ENCODE measurements around the gene EGR1.

DNA sequence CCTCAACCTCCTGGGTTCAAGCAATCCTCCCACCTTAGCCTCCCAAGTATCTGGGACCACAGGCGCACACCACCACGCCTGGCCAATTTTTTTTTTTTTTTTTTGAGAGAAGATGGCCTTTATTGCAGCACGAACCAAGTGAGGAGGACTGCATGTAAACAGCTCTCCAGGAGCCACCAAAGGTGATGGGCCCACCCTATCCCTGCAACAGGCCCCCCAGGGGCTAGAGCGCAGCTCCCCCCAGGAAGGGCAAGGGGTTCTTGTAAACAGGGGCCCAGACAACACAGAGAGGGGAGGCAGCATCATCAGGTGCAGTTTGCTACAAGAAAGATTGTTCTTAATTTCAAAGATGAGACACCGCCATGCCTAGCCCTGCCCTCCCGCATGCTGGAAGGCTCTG lies 12.6 kb upstream of the EGR1 start:
- TF ChIP-seq, protein P1, sequence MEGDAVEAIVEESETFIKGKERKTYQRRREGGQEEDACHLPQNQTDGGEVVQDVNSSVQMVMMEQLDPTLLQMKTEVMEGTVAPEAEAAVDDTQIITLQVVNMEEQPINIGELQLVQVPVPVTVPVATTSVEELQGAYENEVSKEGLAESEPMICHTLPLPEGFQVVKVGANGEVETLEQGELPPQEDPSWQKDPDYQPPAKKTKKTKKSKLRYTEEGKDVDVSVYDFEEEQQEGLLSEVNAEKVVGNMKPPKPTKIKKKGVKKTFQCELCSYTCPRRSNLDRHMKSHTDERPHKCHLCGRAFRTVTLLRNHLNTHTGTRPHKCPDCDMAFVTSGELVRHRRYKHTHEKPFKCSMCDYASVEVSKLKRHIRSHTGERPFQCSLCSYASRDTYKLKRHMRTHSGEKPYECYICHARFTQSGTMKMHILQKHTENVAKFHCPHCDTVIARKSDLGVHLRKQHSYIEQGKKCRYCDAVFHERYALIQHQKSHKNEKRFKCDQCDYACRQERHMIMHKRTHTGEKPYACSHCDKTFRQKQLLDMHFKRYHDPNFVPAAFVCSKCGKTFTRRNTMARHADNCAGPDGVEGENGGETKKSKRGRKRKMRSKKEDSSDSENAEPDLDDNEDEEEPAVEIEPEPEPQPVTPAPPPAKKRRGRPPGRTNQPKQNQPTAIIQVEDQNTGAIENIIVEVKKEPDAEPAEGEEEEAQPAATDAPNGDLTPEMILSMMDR (IDR thresholded peaks at IDR 0.05; ENCODE audit: low read length), result no peak
- no peak for TF ChIP-seq EZH2 (optimal IDR thresholded peaks at IDR 0.05; ENCODE audit: low read depth, low read length)

Data from MM.1S (cell line).